IPS DF 4.7 (cell line): ENCODE measurements around the gene CDIP1.
"Not testable (repeated sequence)": the region's sequence is repeated elsewhere in the genome, so short reads cannot be mapped to it uniquely, and the experiment has no call there.

Source experiments
- DNase-seq: peaks from one replicate; pipeline ENCODE4 v3.0.0-alpha.2; 2013; ENCODE audit warnings: low spot score; ENCODE audit errors: extremely low read depth

Gene CDIP1

DNA sequence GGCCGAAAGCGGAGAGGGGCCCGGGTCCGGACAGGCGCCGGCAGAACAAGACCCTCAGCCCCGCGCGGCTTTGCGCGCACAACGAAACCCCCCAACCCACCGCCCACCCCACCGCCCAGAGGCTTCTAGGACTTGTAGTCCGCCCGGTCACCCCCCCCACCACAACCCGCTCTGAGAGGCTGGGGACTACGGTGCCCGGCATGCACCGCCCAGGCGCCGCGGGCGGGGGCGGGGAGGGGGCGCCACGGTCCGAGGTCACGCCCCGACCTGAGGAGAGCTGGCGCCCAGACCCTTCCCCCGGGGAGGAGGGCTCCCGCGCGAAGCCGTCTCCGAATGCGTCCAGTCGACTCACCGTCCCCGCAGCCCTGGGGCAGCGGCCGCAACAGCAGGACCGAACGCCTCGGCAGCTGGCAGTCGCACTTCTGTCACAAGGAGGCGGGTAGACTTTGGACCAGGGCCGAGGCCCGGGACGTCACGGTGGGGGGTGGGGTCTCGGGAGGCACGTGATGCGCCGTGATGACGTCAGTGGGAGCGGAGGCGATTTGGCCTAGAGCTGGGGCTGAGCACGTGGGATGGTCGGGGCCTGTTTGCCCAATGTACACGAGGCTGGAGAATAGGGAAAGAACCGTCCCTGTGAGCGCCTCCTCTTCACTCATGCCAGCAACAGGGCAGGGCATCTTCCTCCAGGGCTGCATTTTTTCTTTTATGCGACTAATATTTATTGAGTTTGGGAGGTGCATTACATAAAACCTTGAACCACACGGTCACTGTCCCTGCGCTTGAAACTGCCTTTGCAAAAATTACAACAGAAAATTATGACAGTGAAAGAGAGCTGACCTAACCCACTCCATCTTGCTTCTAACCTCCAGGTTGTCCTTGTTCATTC lies at the start of gene CDIP1:
TSS of gene CDIP1 (minus strand) at position 424 of the 886 bp plus-strand sequence. CDS start 24,643 bp downstream, outside the sequence.
- DNase-seq, result peak; percentile 78

DNA sequence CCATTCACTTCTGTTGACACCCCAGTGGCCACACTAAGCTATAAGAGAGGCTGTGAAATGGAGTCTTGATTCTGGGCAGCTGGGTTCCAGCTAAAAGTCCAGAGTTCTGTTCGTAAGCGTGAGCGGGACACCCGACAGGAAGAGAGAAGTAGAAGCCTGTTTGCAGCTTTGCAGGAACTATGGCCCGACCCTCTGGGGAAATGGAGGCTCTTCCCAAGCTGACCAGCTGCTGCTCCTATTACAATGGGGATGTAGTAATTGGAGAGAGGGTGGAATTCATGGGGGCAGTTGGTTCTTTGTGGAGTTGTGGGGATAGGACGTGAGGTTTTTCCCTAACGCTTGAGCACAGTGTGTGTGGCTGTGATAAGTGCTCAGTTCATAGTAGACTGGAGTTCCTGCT lies 47.7 kb upstream of the CDIP1 start:
- no peak for DNase-seq

DNA sequence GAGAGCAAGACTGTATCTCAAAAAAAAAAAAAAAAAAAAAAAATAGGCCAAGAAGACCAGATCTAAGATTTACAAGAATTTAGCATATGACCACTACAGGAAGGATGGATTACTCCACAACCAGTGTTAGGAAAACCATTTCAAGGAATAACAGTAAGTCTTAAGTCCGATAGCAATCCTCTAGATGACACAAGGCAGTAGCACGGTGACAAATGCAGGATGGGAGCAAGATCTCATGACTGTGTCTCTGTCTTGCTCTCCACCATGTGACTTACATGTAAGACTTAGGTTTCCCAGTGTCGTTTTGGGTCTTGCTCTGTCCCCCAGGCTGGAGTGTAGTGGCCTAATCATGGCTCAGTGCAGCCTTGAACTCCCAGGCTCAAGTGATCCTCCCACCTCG lies 45.3 kb upstream of the CDIP1 start:
- no peak for DNase-seq

DNA sequence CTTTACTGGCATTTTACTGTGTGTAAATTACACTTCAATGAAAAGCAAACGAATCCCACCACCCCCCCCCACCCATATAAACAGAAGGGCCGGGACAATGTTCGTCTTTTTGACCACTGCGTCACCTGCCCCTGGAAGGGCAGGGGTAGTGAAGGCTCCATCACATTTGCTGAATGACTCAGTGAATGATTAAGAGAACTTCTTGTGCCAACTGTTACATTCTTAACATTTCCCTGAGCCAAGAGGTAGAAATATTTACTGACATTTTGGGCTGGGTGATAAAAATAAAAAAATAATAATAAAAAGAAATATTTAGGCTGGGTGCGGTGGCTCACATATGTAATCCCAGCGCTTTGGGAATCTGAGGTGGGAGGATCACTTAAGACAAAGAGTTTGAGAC lies 41.7 kb upstream of the CDIP1 start:
- no peak for DNase-seq

DNA sequence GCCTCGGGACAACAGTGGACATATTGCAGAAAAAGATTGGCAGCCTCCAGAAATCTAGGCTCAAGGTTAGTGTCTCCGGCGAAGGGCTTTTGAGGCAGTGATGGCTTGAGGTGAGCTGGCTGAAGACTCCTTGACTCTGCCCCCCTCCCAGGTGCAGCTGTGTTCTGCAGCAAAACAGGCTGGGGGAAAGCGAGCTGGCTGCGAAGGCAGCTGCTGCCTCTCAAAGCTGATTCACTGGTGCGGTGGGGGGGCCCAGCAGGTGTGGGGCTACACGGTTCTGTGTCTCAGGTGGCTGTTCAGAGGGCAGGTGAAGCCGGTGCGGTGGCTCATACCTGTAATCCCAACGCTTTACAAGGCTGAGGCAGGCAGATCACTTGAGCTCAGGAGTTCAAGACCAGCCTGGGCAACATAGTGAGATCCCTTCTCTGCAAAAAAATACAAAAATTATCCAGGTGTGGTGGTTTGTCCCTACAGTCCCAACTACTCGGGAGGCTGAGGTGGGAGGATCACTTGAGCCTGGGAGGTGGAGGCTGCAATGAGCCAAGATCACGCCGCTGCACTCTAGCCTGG lies 40.5 kb upstream of the CDIP1 start:
- no peak for DNase-seq

DNA sequence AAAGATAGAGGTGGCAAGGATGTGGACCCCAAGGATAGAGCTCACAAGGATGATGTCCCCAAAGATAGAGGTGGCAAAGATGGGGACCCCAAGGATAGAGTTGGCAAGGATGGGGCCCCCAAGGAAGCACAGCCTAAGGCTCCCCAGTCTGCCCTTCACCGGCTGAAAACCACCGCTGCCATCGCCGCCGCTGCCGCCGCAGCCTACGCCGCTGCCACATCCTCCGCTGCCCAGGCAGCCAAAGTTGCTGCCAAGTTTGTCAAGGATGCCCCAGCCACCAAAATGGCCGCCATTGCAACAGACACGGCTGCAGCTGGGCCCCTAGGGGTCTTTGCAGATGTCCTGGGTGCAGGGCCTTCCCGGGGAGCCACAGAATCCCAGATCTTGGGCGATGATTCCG lies 37.4 kb upstream of the CDIP1 start:
- no peak for DNase-seq

DNA sequence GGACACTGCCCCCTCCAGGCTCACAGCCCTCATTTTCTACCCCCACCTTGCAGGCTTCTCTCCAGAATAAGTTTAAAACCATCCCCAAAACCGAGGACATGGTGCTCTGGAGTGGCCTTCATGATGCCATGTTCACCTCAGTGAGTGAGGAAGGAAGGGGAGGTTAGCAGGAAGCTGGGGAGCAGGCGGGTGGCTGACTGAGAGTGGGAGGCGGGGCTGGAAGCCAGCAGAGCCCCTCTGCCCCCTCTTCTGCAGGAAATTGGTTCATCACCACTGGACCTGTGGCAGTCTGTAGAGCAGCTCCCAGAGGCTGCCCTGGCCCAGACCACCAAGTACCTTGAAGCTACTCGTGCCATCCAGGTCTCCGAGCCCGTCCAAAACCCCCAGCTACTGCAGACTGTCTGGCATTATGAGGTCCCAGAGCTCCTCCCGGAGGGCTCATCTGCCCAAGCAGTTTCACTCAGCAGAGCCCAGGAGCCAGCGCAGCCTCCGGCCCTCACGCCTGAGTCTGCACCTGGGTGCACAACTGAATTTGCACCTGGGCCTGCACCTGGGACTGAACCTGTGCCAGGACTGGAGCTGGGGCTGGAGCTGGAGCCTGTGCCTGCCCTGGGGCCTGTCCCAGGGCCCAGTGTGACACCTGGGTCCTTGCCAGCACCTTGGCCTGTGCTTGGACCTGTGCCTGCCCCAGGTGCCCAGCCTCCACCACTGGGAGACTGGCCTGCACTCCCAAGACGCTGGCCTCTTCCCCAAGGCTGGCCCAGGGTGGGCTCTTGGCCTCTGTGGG lies 36.5 kb upstream of the CDIP1 start:
- no peak for DNase-seq

DNA sequence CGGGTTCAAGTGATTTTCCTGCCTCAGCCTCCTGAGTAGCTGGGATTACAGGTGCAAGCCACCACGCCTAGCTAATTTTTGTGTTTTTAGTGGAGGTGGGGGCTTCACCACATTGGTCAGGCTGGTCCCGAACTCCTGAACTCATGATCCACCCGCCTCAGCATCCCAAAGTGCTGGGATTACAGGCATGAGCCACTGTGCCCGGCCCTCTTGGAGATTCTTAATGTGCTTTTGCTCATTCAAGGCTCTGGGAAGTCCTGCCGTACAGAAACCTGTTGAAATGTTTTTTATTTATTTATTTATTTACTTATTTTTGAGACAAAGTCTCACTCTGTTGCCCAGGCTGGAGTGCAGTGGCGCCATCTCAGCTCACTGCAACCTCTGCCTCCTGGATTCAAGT lies 35.4 kb upstream of the CDIP1 start:
- DNase-seq, result not testable (repeated sequence)

DNA sequence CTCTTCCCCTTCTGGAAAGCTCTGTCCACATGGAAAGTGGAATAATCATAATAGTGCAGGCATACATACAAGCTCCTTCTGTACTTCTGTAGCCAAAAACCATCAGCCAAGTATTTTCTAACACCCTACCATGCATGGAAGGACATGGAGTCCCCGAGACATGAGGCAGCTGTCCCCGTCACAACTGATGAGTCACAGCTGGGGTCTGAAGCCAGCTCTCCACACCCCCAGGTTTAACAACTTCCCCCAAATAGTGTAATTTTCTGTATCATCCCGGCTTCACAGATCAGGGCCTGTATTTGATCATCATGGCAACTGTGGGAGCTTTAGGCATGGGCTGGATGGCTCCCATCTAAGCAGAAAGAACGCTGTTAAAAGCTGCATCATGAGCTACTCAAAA lies 34.1 kb upstream of the CDIP1 start:
- DNase-seq, result no peak

DNA sequence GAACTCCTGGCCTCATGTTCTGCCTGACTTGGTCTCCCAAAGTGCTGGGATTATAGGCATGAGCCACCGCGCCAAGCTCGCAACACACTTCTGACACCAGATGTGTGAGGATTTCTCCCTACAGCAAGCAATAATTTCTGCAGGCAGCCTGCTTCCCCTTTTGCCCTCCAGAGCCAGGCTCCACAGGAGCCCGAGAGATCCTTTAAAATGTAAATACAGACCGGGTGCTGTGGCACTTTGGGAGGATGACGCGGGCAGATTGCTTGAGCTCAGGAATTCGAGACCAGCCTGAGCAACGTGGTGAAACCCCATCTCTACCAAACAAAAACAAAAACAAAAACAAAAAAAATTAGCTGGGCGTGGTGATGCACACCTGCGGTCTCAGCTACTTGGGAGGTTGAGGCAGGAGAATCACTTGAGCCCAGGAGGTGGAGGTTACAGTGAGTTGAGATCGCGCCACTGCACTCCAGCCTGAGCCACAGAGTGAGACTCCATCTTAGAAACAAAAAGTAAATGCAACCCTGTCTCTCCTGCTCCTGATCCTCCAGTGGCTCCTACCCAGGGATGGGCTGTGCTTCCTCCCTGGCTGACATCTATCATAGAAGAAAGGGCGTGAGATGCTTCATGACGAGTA lies 32.2 kb upstream of the CDIP1 start:
- peak; percentile 60 for DNase-seq

DNA sequence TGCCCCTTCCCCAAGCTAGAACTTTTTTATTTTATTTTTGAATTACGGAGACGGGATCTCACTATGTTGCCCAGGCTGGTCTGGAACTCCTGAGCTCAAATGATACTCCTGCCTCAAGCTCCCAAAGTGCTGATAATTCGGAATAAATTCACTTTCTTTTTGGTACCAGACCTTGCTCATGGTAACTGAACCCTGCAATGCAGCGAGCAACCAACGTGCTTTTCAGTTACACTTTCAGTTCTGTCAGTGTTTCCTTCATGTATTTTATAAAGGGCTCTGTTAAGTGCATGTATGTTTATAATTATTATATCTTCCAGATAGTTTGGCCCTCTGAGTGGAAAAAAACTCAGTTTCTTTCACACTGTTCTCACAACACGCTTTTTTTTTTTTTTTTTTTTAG lies 31.5 kb upstream of the CDIP1 start:
- DNase-seq, result no peak

DNA sequence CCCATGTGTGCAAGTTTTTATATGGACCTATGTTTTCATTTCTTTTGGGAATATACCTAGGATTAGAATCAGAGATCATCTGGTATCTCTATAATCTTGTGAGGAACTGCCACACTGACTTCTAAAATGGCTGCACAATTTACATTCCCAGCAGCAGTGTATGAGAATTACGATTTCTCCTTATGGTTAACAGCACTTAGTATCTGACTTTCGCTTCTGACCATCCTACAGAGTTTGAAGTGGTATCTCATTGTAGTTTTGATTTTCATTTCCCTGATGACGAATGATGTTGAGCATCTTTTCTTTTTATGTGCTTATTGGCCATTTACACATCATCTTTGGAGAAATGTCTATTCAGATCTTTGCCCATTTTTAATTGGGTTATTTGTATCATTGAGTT lies 27.6 kb upstream of the CDIP1 start:
- DNase-seq, result no peak

DNA sequence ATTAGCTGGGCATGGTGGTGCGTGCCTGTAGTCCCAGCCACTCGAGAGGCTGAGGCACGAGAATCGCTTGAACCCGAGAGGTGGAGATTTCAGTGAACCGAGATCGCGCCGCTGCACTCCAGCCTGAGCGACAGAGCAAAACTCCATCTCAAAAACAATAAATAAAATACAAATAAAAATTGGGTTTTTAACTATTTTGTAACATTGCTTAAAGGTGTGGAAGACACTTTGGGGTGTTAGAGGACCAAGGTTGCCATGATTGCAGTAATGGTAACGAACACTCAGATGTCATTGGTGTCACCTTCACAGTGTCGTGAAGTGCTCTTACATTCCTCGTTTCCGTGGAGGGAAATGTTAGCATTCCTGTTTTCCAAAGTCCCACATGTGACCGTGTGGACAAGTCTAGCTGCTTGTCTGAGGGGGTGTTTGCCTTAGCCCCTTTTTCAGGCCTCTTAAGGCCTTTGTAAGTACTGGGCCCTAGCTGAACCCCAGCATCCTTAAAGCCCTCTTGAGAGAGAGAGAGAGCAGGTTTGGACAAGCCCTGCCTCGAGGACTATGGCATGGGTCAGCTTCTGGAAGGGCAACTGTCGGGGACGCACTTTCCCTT lies 26.2 kb upstream of the CDIP1 start:
- DNase-seq, result no peak

DNA sequence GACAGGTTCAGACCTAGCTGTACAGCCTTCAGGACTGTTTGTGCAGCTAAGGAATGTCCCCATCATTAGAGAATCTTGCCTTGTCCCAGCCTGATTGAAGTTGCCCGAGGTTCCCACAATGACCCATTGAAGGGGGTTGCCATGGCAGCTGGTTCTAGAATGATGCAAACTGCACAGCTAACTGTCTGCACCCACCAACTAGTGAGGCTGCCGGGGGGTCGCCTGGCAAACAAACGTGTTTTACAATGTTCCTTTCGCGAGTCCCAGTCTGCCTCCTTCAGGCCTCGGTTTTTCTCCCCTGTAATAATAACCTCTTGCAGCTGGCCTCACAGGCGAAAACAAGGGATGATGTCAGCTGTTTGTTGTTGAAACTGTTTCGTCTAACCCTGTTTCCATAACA lies 23.0 kb upstream of the CDIP1 start:
- DNase-seq, result no peak

DNA sequence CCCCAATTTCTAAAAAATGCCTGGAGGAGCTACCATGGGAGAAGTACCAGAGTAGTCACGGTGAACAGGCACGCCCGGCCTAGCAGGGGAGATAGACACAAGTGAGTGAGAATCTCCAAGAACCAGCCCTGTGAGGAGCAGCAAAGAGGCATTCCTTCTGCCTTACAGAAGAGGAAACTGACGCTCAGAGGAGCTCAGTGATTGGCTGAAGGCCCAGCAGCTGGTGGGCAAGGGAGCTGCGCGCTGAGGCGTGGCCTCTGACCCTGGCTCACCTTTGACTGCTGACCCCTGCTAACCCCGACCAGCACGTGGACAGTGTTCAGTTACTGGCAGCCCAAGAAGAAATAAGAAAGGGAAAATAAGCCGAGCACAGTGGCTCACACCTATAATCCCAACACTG lies 19.4 kb upstream of the CDIP1 start:
- no peak for DNase-seq

DNA sequence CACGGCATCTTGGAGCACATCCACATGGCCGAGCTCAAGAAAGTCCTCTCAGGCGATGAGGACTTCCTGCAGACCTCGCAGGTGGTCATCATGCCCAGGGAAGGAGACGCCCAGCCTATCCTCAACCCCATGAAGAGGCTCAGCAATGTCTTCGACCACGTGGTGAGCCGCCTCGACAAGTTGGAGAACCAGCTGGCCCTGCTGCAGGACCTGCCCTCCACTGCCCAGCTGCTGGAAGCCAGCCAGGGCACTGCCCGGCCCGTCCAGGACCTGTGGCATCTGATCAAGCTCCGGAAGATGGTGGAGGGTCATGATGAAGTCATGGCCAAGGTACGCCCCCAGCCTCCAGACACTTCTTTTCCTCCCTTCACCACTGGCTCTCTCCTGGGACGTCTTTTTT lies 18.0 kb upstream of the CDIP1 start:
- DNase-seq, result no peak

DNA sequence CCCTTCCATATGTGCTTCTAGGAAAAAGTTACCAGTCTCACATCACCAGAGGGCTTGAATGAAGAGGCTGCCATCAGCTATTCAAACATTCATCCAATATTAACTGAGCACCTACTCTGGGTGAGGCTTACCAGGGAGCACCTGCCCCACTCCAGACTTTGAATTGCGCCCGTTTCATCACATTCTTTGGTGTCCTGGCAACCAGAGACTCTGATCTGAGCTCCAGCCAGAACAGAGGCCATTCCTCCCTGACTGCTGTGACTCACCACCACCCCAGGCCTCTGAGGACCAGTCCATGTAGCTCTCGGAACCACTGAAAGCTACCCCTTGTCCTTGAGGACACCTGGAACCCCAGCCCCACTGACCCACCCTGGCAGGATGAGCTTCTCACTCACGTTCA lies 17.5 kb upstream of the CDIP1 start, which contains the start of gene C16orf96:
TSS of gene C16orf96 (plus strand) at position 229 of the 400 bp plus-strand sequence. CDS start at position 379, 150 bp downstream.
- DNase-seq, result no peak

DNA sequence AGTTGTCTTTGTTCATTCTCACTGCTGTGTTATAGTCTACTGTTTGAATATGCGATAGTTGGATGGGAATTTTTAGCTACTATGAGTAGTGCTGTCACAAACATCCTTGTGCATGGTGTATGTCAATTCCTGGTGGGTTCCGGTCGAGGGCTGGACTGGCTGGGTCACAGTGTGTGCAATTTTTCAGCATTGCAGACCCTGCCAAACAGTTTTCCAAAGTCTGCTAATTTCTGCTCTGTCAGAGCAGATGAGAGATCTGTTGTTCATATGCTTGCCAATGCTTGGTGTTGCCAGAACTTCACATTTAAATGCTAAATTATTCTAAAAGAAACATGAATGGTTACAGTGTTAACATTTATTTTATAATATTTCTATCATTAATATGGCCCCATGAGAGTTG lies 14.0 kb upstream of the CDIP1 start:
- DNase-seq, result no peak

DNA sequence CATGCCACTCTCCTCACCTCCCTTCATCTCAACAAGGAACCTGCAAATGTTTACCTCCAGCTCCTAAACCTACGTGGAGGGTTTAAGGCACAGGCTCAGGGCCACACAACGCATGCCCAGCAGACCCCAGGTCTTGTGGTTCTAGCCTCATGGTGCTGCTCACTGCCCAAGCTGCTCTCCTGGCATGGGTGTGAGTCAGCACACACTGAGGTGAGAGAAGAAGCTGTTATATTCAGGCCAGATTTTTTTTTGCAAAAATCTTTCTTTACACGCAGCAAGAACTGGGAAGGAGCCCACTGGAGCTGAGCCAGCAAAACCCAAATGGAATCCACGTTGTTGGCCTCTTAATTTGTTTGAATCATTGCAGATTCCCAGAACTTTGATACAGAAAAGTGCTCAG lies 12.0 kb upstream of the CDIP1 start:
- DNase-seq, result no peak

DNA sequence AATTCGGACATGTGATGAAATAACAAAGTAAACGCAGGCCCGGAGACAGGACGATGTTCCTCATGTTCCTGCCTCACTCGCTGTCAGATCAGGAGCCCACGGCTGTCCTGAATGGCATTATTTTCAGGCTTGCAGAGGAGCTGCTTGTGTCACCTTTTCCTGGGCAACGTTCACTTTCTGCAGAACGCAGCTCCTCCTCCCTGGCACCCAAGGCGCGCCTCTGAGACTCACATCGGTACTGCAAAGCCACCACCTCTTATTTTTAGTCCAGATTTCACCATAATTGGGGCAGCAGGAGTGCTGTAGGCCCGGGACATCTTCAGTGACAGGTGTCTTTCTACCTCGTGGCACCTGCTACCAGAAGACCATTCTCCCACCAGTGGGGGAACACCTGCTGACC lies 9.6 kb upstream of the CDIP1 start:
- no peak for DNase-seq

DNA sequence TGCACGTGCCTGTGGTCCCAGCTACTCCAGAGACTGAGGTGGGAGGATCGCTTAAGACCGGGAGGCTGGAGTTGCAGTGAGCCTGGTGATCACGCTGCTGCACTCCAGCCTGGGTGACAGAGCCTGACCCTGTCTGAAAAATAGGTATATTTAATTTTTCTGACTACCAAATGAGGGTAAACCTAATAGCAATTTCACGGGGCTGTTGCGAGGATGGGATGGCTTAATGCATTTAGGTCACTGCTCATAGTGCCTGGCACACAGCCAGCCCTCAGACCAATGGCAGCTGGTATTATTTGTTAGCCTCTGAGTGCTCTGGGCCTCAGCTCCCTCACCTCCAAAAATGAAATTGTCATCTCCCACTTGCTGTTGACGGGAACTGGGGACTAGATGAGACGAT lies 5.9 kb upstream of the CDIP1 start:
- DNase-seq, result no peak
